Raji (cell line): ENCODE measurements around the gene NMT1.

Experiments
- POLR2A ChIP-seq: IDR thresholded peaks from 2 replicates; pipeline ENCODE4 v1.6.1; 2011; ENCODE audit warnings: low read depth, low read length, control low read depth; ENCODE audit not compliant: insufficient read depth

The NMT1 gene

GRCh38 chr17:45150911-45151809 lies 90.0 kb downstream of the NMT1 start:
- TF ChIP-seq POLR2A: no peak

GRCh38 chr17:45155029-45155428 lies 93.9 kb downstream of the NMT1 start:
- no peak for TF ChIP-seq POLR2A

GRCh38 chr17:45155483-45155882 lies 94.4 kb downstream of the NMT1 start:
- TF ChIP-seq POLR2A: no peak

- TF ChIP-seq POLR2A: no peak
These were observed 95.1 kb downstream of the NMT1 start for GRCh38 chr17:45156242-45156641.
